Endothelial cell of umbilical vein (primary cell): ENCODE data around the gene LOXL3.

Experiments
- CTCF ChIP-seq, 2 donors: IDR thresholded peaks; 1 replicate in 1 of 2; 2 replicates in 1 of 2; pipeline ENCODE4 v1.5.1; 2011; ENCODE audit warnings: low read length in 2 of 2, mild to moderate bottlenecking in 2 of 2, moderate library complexity in 2 of 2, control low read depth in 1 of 2, inconsistent platforms in 1 of 2, low read depth in 1 of 2; ENCODE audit not compliant: insufficient read depth in 1 of 2; ENCODE audit errors: extremely low read depth in 1 of 2
- EZH2 ChIP-seq: IDR thresholded peaks from 2 replicates; pipeline ENCODE4 v1.6.1; 2012; ENCODE audit warnings: borderline replicate concordance, low read depth, mild to moderate bottlenecking, moderate library complexity, low read length, inconsistent platforms; ENCODE audit not compliant: severe bottlenecking
- MYC ChIP-seq: IDR thresholded peaks from one replicate; pipeline ENCODE4 v1.6.1; 2011; ENCODE audit warnings: mild to moderate bottlenecking, low read depth, low read length
- POLR2A ChIP-seq: IDR thresholded peaks from 2 replicates; pipeline ENCODE4 v1.6.1; 2012; ENCODE audit warnings: low read depth, mild to moderate bottlenecking, control low read depth, low read length
- POLR2AphosphoS5 ChIP-seq: IDR thresholded peaks from 2 replicates; pipeline ENCODE4 v1.6.1; 2012; ENCODE audit warnings: low read depth, mild to moderate bottlenecking, control low read depth, low read length, moderate library complexity; ENCODE audit not compliant: insufficient read depth
- TF ChIP-seq, protein P1 (sequence below): IDR thresholded peaks from 2 replicates; pipeline ENCODE4 v1.6.1; 2011; ENCODE audit not compliant: insufficient read depth, insufficient read length

GRCh38 chr2:74581463-74581862 is 27.7 kb upstream of the LOXL3 start:
- TF ChIP-seq CTCF (IDR thresholded peaks at IDR 0.05; ENCODE audit: extremely low read depth in 1 of 2, insufficient read depth in 1 of 2, low read depth in 1 of 2, low read length in 2 of 2), result no peak
- no peak for TF ChIP-seq POLR2A
- TF ChIP-seq MYC, result no peak
- TF ChIP-seq EZH2, result no peak
- TF ChIP-seq, protein P1, sequence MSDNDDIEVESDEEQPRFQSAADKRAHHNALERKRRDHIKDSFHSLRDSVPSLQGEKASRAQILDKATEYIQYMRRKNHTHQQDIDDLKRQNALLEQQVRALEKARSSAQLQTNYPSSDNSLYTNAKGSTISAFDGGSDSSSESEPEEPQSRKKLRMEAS, result no peak
- TF ChIP-seq POLR2AphosphoS5, result no peak
